Activated CD8-positive, alpha-beta memory T cell treated with anti-CD3 and anti-CD28 coated beads, Interleukin-2, amount 10 ng/mL, durations not matched to agents 7 days and 5 days (primary cell): Measurements from ENCODE around the gene PLCD3. TPM values are rescaled to one million over a fixed set of nuclear protein-coding genes. Genes with fewer than 3 reads are reported as not detected.

Experiments
- ATAC-seq: fragments of 150-1000 bp; cut with Tn5 transposase; one replicate; pipeline ENCODE4 v1.10.0; 2021; ENCODE audit warnings: moderate library complexity
- CTCF ChIA-PET: fragments of 350-600 bp; sonication (Branson Sonifier 250); formaldehyde crosslinking; loops from one replicate; lab custom pipeline; 2021; ENCODE audit warnings: antibody characterized with exemption; lab: Charles Lee
- DNase-seq: peaks from one replicate; pipeline ENCODE4 v3.0.0-alpha.2; 2020
- H3K27ac Mint-ChIP-seq: one replicate; pipeline ENCODE4 v1.8.0; 2021; ENCODE audit warnings: mild to moderate bottlenecking, mixed read lengths
- H3K27me3 Mint-ChIP-seq: one replicate; pipeline ENCODE4 v1.8.0; 2021; ENCODE audit warnings: mixed read lengths
- H3K36me3 Mint-ChIP-seq: one replicate; pipeline ENCODE4 v1.8.0; 2021; ENCODE audit warnings: mild to moderate bottlenecking, mixed read lengths
- H3K4me1 Mint-ChIP-seq: one replicate; pipeline ENCODE4 v1.8.0; 2021; ENCODE audit warnings: mixed read lengths
- H3K4me3 Mint-ChIP-seq: one replicate; pipeline ENCODE4 v1.8.0; 2021; ENCODE audit warnings: mild to moderate bottlenecking, moderate library complexity, mixed read lengths
- H3K9me3 Mint-ChIP-seq: one replicate; pipeline ENCODE4 v1.8.0; 2022; ENCODE audit warnings: low read depth, mixed read lengths
- total RNA-seq, 2 experiments: library from RNA; stranded (reverse); gene quantifications; one replicate each; pipeline ENCODE4 v1.2.3, GENCODE V29; 2021

Gene PLCD3
- total RNA-seq, 2 experiments from 2014 or later, result 2.6 to 5.2 TPM

- peak; percentile 86 for DNase-seq
- CTCF ChIA-PET, result interaction anchor here (0.6 to 24.7 kb wide), 10 partner anchors 12 to 454 kb away, joined by 3 to 583 read pairs (median 57); partner anchors contain the start of genes ACBD4, FMNL1, HEXIM2 and PLCD3
- peak; percentile 28 for ATAC-seq
- Mint-ChIP-seq H3K4me1 (peaks cover 46% of the 10 kb centered on the region), H3K27ac (peak overlapping the region; percentile 100), H3K4me3 (peak overlapping the region; percentile 99), H3K9me3 (no peaks in the 10 kb centered on the region), H3K27me3 (peaks cover 2% of the 10 kb centered on the region), H3K36me3 (peaks cover 12% of the 10 kb centered on the region)
Observed at GRCh38 chr17:45147581-45148182, 15.4 kb upstream of the PLCD3 start.

GRCh38 chr17:45146890-45147580 is 14.7 kb upstream of the PLCD3 start:
- ATAC-seq (peak; percentile 6), DNase-seq (peak; percentile 84)
- Mint-ChIP-seq H3K27me3 (peaks cover 2% of the 10 kb centered on the region), H3K27ac (peak overlapping the region; percentile 100), H3K4me3 (peak overlapping the region; percentile 99), H3K4me1 (peaks cover 46% of the 10 kb centered on the region), H3K9me3 (no peaks in the 10 kb centered on the region), H3K36me3 (peaks cover 12% of the 10 kb centered on the region)
- CTCF ChIA-PET, result interaction anchor here (0.6 to 24.7 kb wide), 7 partner anchors 11 to 453 kb away, joined by 3 to 583 read pairs (median 59); partner anchors contain the start of genes ACBD4, FMNL1, HEXIM2 and PLCD3

- Mint-ChIP-seq H3K36me3 (peaks cover 12% of the 10 kb centered on the region), H3K27me3 (peaks cover 2% of the 10 kb centered on the region), H3K9me3 (no peaks in the 10 kb centered on the region), H3K27ac (peak overlapping the region; percentile 100), H3K4me1 (peaks cover 42% of the 10 kb centered on the region), H3K4me3 (peak overlapping the region; percentile 99)
- DNase-seq (no peak), ATAC-seq (no peak)
- CTCF ChIA-PET, result interaction anchor here (0.8 to 24.7 kb wide), 3 partner anchors 8 to 74 kb away, joined by 5 to 583 read pairs (median 58); partner anchors contain the start of genes ACBD4, FMNL1 and PLCD3
Observed at GRCh38 chr17:45146592-45146889, 14.2 kb upstream of the PLCD3 start.

- peak overlapping the region; percentile 100 for H3K27ac Mint-ChIP-seq
- H3K27me3 Mint-ChIP-seq, result peaks cover 2% of the 10 kb centered on the region
- H3K36me3 Mint-ChIP-seq, result peaks cover 12% of the 10 kb centered on the region
- H3K4me1 Mint-ChIP-seq, result peaks cover 42% of the 10 kb centered on the region
- ATAC-seq (no peak), DNase-seq (no peak)
- H3K9me3 Mint-ChIP-seq, result no peaks in the 10 kb centered on the region
- CTCF ChIA-PET, result interaction anchor here (0.8 to 24.7 kb wide), 4 partner anchors 9 to 75 kb away, joined by 3 to 583 read pairs (median 32); partner anchors contain the start of genes ACBD4, FMNL1 and PLCD3
- H3K4me3 Mint-ChIP-seq, result peak overlapping the region; percentile 99
Observed at GRCh38 chr17:45146166-45146565, 13.9 kb upstream of the PLCD3 start.

- H3K4me3 Mint-ChIP-seq, result peak overlapping the region; percentile 16
- peaks cover 2% of the 10 kb centered on the region for H3K27me3 Mint-ChIP-seq
- H3K9me3 Mint-ChIP-seq, result no peaks in the 10 kb centered on the region
- ATAC-seq, result no peak
- H3K36me3 Mint-ChIP-seq, result peaks cover 8% of the 10 kb centered on the region
- H3K27ac Mint-ChIP-seq, result peak overlapping the region; percentile 4
- CTCF ChIA-PET, result interaction anchor here (0.6 to 24.7 kb wide), 5 partner anchors 9 to 53 kb away, joined by 3 to 583 read pairs (median 3); partner anchors contain the start of genes ACBD4 and PLCD3
- peaks cover 35% of the 10 kb centered on the region for H3K4me1 Mint-ChIP-seq
- DNase-seq, result no peak
Observed at GRCh38 chr17:45145035-45145389, 12.7 kb upstream of the PLCD3 start.

- Mint-ChIP-seq H3K27ac (peak overlapping the region; percentile 4), H3K4me1 (peaks cover 31% of the 10 kb centered on the region), H3K36me3 (peaks cover 2% of the 10 kb centered on the region), H3K4me3 (peak overlapping the region; percentile 38), H3K9me3 (no peaks in the 10 kb centered on the region), H3K27me3 (peaks cover 2% of the 10 kb centered on the region)
- ATAC-seq, result no peak
- no peak for DNase-seq
- CTCF ChIA-PET, result interaction anchor here (1.0 to 24.7 kb wide), 2 partner anchors 9 to 53 kb away, joined by 4 to 583 read pairs; partner anchors contain the start of genes ACBD4 and PLCD3
Observed at GRCh38 chr17:45144199-45145034, 12.1 kb upstream of the PLCD3 start.

- H3K9me3 Mint-ChIP-seq, result no peaks in the 10 kb centered on the region
- no peak overlapping the region for H3K27ac Mint-ChIP-seq
Observed at GRCh38 chr17:45143767-45144198, 11.5 kb upstream of the PLCD3 start.

GRCh38 chr17:45143094-45143670 is 10.9 kb upstream of the PLCD3 start:
- H3K36me3 Mint-ChIP-seq, result peaks cover 2% of the 10 kb centered on the region
- H3K4me3 Mint-ChIP-seq, result no peak overlapping the region
- ATAC-seq (no peak), DNase-seq (no peak)
- no peaks in the 10 kb centered on the region for H3K9me3 Mint-ChIP-seq
- peaks cover 31% of the 10 kb centered on the region for H3K4me1 Mint-ChIP-seq
- H3K27ac Mint-ChIP-seq, result no peak overlapping the region
- H3K27me3 Mint-ChIP-seq, result peaks cover 2% of the 10 kb centered on the region
- CTCF ChIA-PET, result interaction anchor here (24.7 kb wide), 1 partner anchor 8 kb away, joined by 583 read pairs; the partner anchor contains the start of genes ACBD4 and PLCD3

More at GRCh38 chr17:45143767-45144198, 11.5 kb upstream of the PLCD3 start:
- Mint-ChIP-seq H3K36me3 (peaks cover 2% of the 10 kb centered on the region), H3K4me1 (peaks cover 31% of the 10 kb centered on the region), H3K27me3 (peaks cover 2% of the 10 kb centered on the region), H3K4me3 (no peak overlapping the region)
- no peak for DNase-seq
- CTCF ChIA-PET, result interaction anchor here (24.7 kb wide), 1 partner anchor 8 kb away, joined by 583 read pairs; the partner anchor contains the start of genes ACBD4 and PLCD3
- ATAC-seq, result no peak

GRCh38 chr17:45139533-45139920 is 7.2 kb upstream of the PLCD3 start:
- Mint-ChIP-seq H3K27ac (no peak overlapping the region), H3K9me3 (no peaks in the 10 kb centered on the region), H3K4me1 (peaks cover 26% of the 10 kb centered on the region), H3K36me3 (no peaks in the 10 kb centered on the region), H3K27me3 (no peaks in the 10 kb centered on the region), H3K4me3 (no peak overlapping the region)
- no peak for ATAC-seq
- CTCF ChIA-PET, result interaction anchor here (0.6 to 11.4 kb wide), 4 partner anchors 10 to 1120 kb away, joined by 3 to 583 read pairs (median 202); partner anchors contain the start of genes HEXIM1 and HEXIM2
- DNase-seq, result no peak

- H3K9me3 Mint-ChIP-seq, result no peaks in the 10 kb centered on the region
- H3K36me3 Mint-ChIP-seq, result no peaks in the 10 kb centered on the region
- H3K27ac Mint-ChIP-seq, result no peak overlapping the region
- DNase-seq, result no peak
- no peak for ATAC-seq
- no peak overlapping the region for H3K4me3 Mint-ChIP-seq
- H3K27me3 Mint-ChIP-seq, result no peaks in the 10 kb centered on the region
- CTCF ChIA-PET, result interaction anchor here (0.6 to 11.4 kb wide), 4 partner anchors 9 to 1120 kb away, joined by 3 to 583 read pairs (median 202); partner anchors contain the start of genes HEXIM1 and HEXIM2
- H3K4me1 Mint-ChIP-seq, result peaks cover 26% of the 10 kb centered on the region
Observed at GRCh38 chr17:45138911-45139532, 6.7 kb upstream of the PLCD3 start.

- ATAC-seq (no peak), DNase-seq (no peak)
- H3K27ac Mint-ChIP-seq, result no peak overlapping the region
- H3K9me3 Mint-ChIP-seq, result no peaks in the 10 kb centered on the region
- H3K4me1 Mint-ChIP-seq, result peaks cover 26% of the 10 kb centered on the region
- CTCF ChIA-PET, result interaction anchor here (0.9 to 11.4 kb wide), 3 partner anchors 18 to 232 kb away, joined by 3 to 583 read pairs (median 401); partner anchors contain the start of genes HEXIM1 and HEXIM2
- no peaks in the 10 kb centered on the region for H3K27me3 Mint-ChIP-seq
- no peak overlapping the region for H3K4me3 Mint-ChIP-seq
- H3K36me3 Mint-ChIP-seq, result no peaks in the 10 kb centered on the region
Observed at GRCh38 chr17:45137561-45138305, 5.4 kb upstream of the PLCD3 start.
